ENCODE data around the gene PLAC9. TPM values are rescaled to one million over a fixed set of nuclear protein-coding genes. Genes with fewer than 3 reads are reported as not detected.

PLAC9 gene
- total RNA-seq, 2 experiments from 2014 or later, result not detected

- peaks cover 6% of the 10 kb centered on the region for H3K36me3 Mint-ChIP-seq (ENCODE audit: low read depth)
- no peak overlapping the region for H3K27ac Mint-ChIP-seq
- H3K9me3 Mint-ChIP-seq (ENCODE audit: low read depth), result no peaks in the 10 kb centered on the region
- peaks cover 18% of the 10 kb centered on the region for H3K4me1 Mint-ChIP-seq
- CTCF ChIA-PET, result no interaction called here
- intact Hi-C loops (cut with DNase I, micrococcal nuclease), result no loop called here
- POLR2A ChIA-PET, result interaction anchor here (0.5 to 0.9 kb wide), 2 partner anchors 18 to 45 kb away, joined by 3 read pairs; no protein-coding TSS in a partner anchor
- no peaks in the 10 kb centered on the region for H3K27me3 Mint-ChIP-seq
- no peak for ATAC-seq
- no peak for DNase-seq
- H3K4me3 Mint-ChIP-seq, result no peak overlapping the region
Measured at GRCh38 chr10:80172896-80173295, 40.4 kb downstream of the PLAC9 start.

GRCh38 chr10:80173466-80173865, 40.9 kb downstream of the PLAC9 start:
- Mint-ChIP-seq H3K9me3 (ENCODE audit: low read depth) (no peaks in the 10 kb centered on the region), H3K4me3 (no peak overlapping the region), H3K4me1 (peaks cover 20% of the 10 kb centered on the region), H3K27me3 (no peaks in the 10 kb centered on the region), H3K36me3 (ENCODE audit: low read depth) (peaks cover 6% of the 10 kb centered on the region), H3K27ac (no peak overlapping the region)
- POLR2A ChIA-PET, result no interaction called here
- CTCF ChIA-PET, result interaction anchor here (3.3 kb wide), 1 partner anchor 11 kb away, joined by 12 read pairs; no protein-coding TSS in a partner anchor
- DNase-seq, result no peak
- intact Hi-C loops (cut with DNase I, micrococcal nuclease), result no loop called here
- ATAC-seq, result no peak

- no peaks in the 10 kb centered on the region for H3K9me3 Mint-ChIP-seq (ENCODE audit: low read depth)
- peaks cover 3% of the 10 kb centered on the region for H3K36me3 Mint-ChIP-seq (ENCODE audit: low read depth)
- no peak overlapping the region for H3K27ac Mint-ChIP-seq
- DNase-seq (no peak), ATAC-seq (no peak)
- CTCF ChIA-PET, result interaction anchor here (3.3 kb wide), 1 partner anchor 10 kb away, joined by 12 read pairs; no protein-coding TSS in a partner anchor
- intact Hi-C loops (cut with DNase I, micrococcal nuclease), result no loop called here
- POLR2A ChIA-PET, result no interaction called here
- H3K4me1 Mint-ChIP-seq, result peaks cover 30% of the 10 kb centered on the region
- H3K27me3 Mint-ChIP-seq, result no peaks in the 10 kb centered on the region
- H3K4me3 Mint-ChIP-seq, result no peak overlapping the region
Measured at GRCh38 chr10:80174641-80175395, 42.3 kb downstream of the PLAC9 start.

GRCh38 chr10:80176526-80176925, 44.0 kb downstream of the PLAC9 start:
- no peaks in the 10 kb centered on the region for H3K9me3 Mint-ChIP-seq (ENCODE audit: low read depth)
- intact Hi-C loops (cut with DNase I, micrococcal nuclease), result no loop called here
- no peak overlapping the region for H3K4me3 Mint-ChIP-seq
- no peak for ATAC-seq
- DNase-seq, result no peak
- peaks cover 7% of the 10 kb centered on the region for H3K36me3 Mint-ChIP-seq (ENCODE audit: low read depth)
- ChIA-PET CTCF (interaction anchor here (0.8 to 3.3 kb wide), 3 partner anchors 8 to 46 kb away, joined by 3 to 12 read pairs (median 6); no protein-coding TSS in a partner anchor), POLR2A (interaction anchor here (1.5 kb wide), 1 partner anchor 27 kb away, joined by 4 read pairs; no protein-coding TSS in a partner anchor)
- peak overlapping the region; percentile 42 for H3K27ac Mint-ChIP-seq
- no peaks in the 10 kb centered on the region for H3K27me3 Mint-ChIP-seq
- peaks cover 34% of the 10 kb centered on the region for H3K4me1 Mint-ChIP-seq

- ChIA-PET POLR2A (interaction anchor here (0.9 kb wide), 1 partner anchor 10 kb away, joined by 4 read pairs; no protein-coding TSS in a partner anchor), CTCF (interaction anchor here (1.7 to 2.3 kb wide), 2 partner anchors 27 to 45 kb away, joined by 5 to 6 read pairs; partner anchors contain the start of gene ANXA11)
- peaks cover 45% of the 10 kb centered on the region for H3K4me1 Mint-ChIP-seq
- DNase-seq (no peak), ATAC-seq (no peak)
- peaks cover 7% of the 10 kb centered on the region for H3K36me3 Mint-ChIP-seq (ENCODE audit: low read depth)
- intact Hi-C loops (cut with DNase I, micrococcal nuclease), result no loop called here
- H3K9me3 Mint-ChIP-seq (ENCODE audit: low read depth), result no peaks in the 10 kb centered on the region
- H3K27me3 Mint-ChIP-seq, result no peaks in the 10 kb centered on the region
- H3K4me3 Mint-ChIP-seq, result no peak overlapping the region
- H3K27ac Mint-ChIP-seq, result peak overlapping the region; percentile 30
Measured at GRCh38 chr10:80177781-80178636, 45.5 kb downstream of the PLAC9 start.

- ChIA-PET CTCF (interaction anchor here (0.7 to 2.7 kb wide), 3 partner anchors 8 to 20 kb away, joined by 4 to 12 read pairs (median 11); no protein-coding TSS in a partner anchor), POLR2A (interaction anchor here (3.1 kb wide), 1 partner anchor 21 kb away, joined by 19 read pairs; no protein-coding TSS in a partner anchor)
- Mint-ChIP-seq H3K4me1 (peaks cover 76% of the 10 kb centered on the region), H3K27ac (no peak overlapping the region), H3K4me3 (no peak overlapping the region), H3K36me3 (ENCODE audit: low read depth) (peaks cover 13% of the 10 kb centered on the region), H3K27me3 (no peaks in the 10 kb centered on the region), H3K9me3 (ENCODE audit: low read depth) (no peaks in the 10 kb centered on the region)
- DNase-seq (no peak), ATAC-seq (no peak)
- intact Hi-C loops (cut with DNase I, micrococcal nuclease), result no loop called here
Measured at GRCh38 chr10:80182986-80183385, 50.5 kb downstream of the PLAC9 start.

- intact Hi-C loops (cut with DNase I, micrococcal nuclease), result no loop called here
- H3K9me3 Mint-ChIP-seq (ENCODE audit: low read depth), result no peaks in the 10 kb centered on the region
- ATAC-seq, result no peak
Measured at GRCh38 chr10:80183436-80183835, 50.9 kb downstream of the PLAC9 start.

GRCh38 chr10:80184291-80184690, 51.8 kb downstream of the PLAC9 start:
- intact Hi-C loops (cut with DNase I, micrococcal nuclease), result no loop called here
- H3K4me3 Mint-ChIP-seq, result no peak overlapping the region
- ATAC-seq (no peak), DNase-seq (no peak)
- H3K4me1 Mint-ChIP-seq, result peaks cover 79% of the 10 kb centered on the region
- H3K27ac Mint-ChIP-seq, result no peak overlapping the region
- H3K36me3 Mint-ChIP-seq (ENCODE audit: low read depth), result peaks cover 15% of the 10 kb centered on the region
- no peaks in the 10 kb centered on the region for H3K9me3 Mint-ChIP-seq (ENCODE audit: low read depth)
- CTCF ChIA-PET, result interaction anchor here (0.7 to 2.7 kb wide), 5 partner anchors 8 to 895 kb away, joined by 3 to 12 read pairs (median 3); no protein-coding TSS in a partner anchor
- POLR2A ChIA-PET, result interaction anchor here (3.1 kb wide), 1 partner anchor 19 kb away, joined by 19 read pairs; no protein-coding TSS in a partner anchor
- H3K27me3 Mint-ChIP-seq, result no peaks in the 10 kb centered on the region

More at GRCh38 chr10:80183436-80183835, 50.9 kb downstream of the PLAC9 start:
- POLR2A ChIA-PET, result interaction anchor here (3.1 kb wide), 1 partner anchor 20 kb away, joined by 19 read pairs; no protein-coding TSS in a partner anchor
- H3K36me3 Mint-ChIP-seq (ENCODE audit: low read depth), result peaks cover 13% of the 10 kb centered on the region
- H3K4me3 Mint-ChIP-seq, result no peak overlapping the region
- DNase-seq, result no peak
- H3K27ac Mint-ChIP-seq, result no peak overlapping the region
- peaks cover 77% of the 10 kb centered on the region for H3K4me1 Mint-ChIP-seq
- CTCF ChIA-PET, result interaction anchor here (0.7 to 2.7 kb wide), 3 partner anchors 8 to 20 kb away, joined by 4 to 12 read pairs (median 11); no protein-coding TSS in a partner anchor
- no peaks in the 10 kb centered on the region for H3K27me3 Mint-ChIP-seq

- H3K4me3 Mint-ChIP-seq, result peak overlapping the region; percentile 5
- H3K36me3 Mint-ChIP-seq (ENCODE audit: low read depth), result peaks cover 18% of the 10 kb centered on the region
- no peaks in the 10 kb centered on the region for H3K9me3 Mint-ChIP-seq (ENCODE audit: low read depth)
- peaks cover 84% of the 10 kb centered on the region for H3K4me1 Mint-ChIP-seq
- ChIA-PET CTCF (interaction anchor here (1.2 to 2.7 kb wide), 3 partner anchors 9 to 18 kb away, joined by 5 to 12 read pairs (median 11); no protein-coding TSS in a partner anchor), POLR2A (interaction anchor here (3.1 kb wide), 1 partner anchor 18 kb away, joined by 19 read pairs; no protein-coding TSS in a partner anchor)
- no peak for ATAC-seq
- peak overlapping the region; percentile 91 for H3K27ac Mint-ChIP-seq
- DNase-seq, result no peak
- intact Hi-C loops (cut with DNase I, micrococcal nuclease), result loop anchor here in 1 of 2 experiments (5.0 kb wide), 3 partner anchors 108 to 1883 kb away; partner anchors contain the start of gene TMEM254
- no peaks in the 10 kb centered on the region for H3K27me3 Mint-ChIP-seq
Measured at GRCh38 chr10:80185578-80186299, 53.2 kb downstream of the PLAC9 start.

- CTCF ChIA-PET, result no interaction called here
- Mint-ChIP-seq H3K27ac (peak overlapping the region; percentile 91), H3K27me3 (no peaks in the 10 kb centered on the region), H3K4me3 (peak overlapping the region; percentile 60), H3K4me1 (peaks cover 84% of the 10 kb centered on the region), H3K9me3 (ENCODE audit: low read depth) (no peaks in the 10 kb centered on the region), H3K36me3 (ENCODE audit: low read depth) (peaks cover 18% of the 10 kb centered on the region)
- ATAC-seq, result peak; percentile 53
- intact Hi-C loops (cut with DNase I, micrococcal nuclease), result loop anchor here (1.0 to 5.0 kb wide), 4 partner anchors 17 to 1884 kb away; partner anchors contain the start of gene TMEM254 (in 1 of the 2)
- POLR2A ChIA-PET, result interaction anchor here (1.8 kb wide), 1 partner anchor 17 kb away, joined by 22 read pairs; no protein-coding TSS in a partner anchor
- peak; percentile 79 for DNase-seq
Measured at GRCh38 chr10:80186364-80187012, 54.0 kb downstream of the PLAC9 start.

All from activated CD4-positive, alpha-beta T cell treated with anti-CD3 and anti-CD28 coated beads for 36 hours (primary cell).